Activated CD4-positive, alpha-beta T cell treated with anti-CD3 and anti-CD28 coated beads, Interleukin-2, Interleukin-6, amounts not matched to agents 100 ng/mL and 50 ng/mL, durations not matched to agents 16 hours and 8 hours (primary cell): Measurements from ENCODE around the gene GALNT12.

ENCODE experiments used
- DNase-seq: peaks from one replicate; pipeline ENCODE4 v3.0.0-alpha.2; 2020

Gene GALNT12

GRCh38 chr9:98783518-98784226 is 23.8 kb upstream of the GALNT12 start:
- DNase-seq, result no peak

- no peak for DNase-seq
Measured at GRCh38 chr9:98784831-98785806, 22.4 kb upstream of the GALNT12 start.

GRCh38 chr9:98786750-98787510 is 20.5 kb upstream of the GALNT12 start:
- no peak for DNase-seq

- no peak for DNase-seq
Measured at GRCh38 chr9:98787766-98788335, 19.6 kb upstream of the GALNT12 start.

GRCh38 chr9:98789483-98790133 is 17.9 kb upstream of the GALNT12 start:
- no peak for DNase-seq

- no peak for DNase-seq
Measured at GRCh38 chr9:98790134-98790841, 17.2 kb upstream of the GALNT12 start.

GRCh38 chr9:98790842-98791607 is 16.4 kb upstream of the GALNT12 start:
- peak; percentile 79 for DNase-seq

- no peak for DNase-seq
Measured at GRCh38 chr9:98791608-98792490, 15.6 kb upstream of the GALNT12 start.

GRCh38 chr9:98793031-98793430 is 14.4 kb upstream of the GALNT12 start:
- DNase-seq, result no peak

- DNase-seq, result no peak
Measured at GRCh38 chr9:98794802-98795201, 12.7 kb upstream of the GALNT12 start.

- DNase-seq, result no peak
Measured at GRCh38 chr9:98795295-98795955, 12.0 kb upstream of the GALNT12 start.

GRCh38 chr9:98795970-98796363 is 11.5 kb upstream of the GALNT12 start:
- no peak for DNase-seq

- peak; percentile 89 for DNase-seq
Measured at GRCh38 chr9:98796364-98797101, 10.9 kb upstream of the GALNT12 start, which contains the start of gene ANKS6. TSS of gene ANKS6 (minus strand) at chr9:98796555. CDS start at chr9:98796491, 64 bp downstream.

- no peak for DNase-seq
Measured at GRCh38 chr9:98797491-98797890, 10.0 kb upstream of the GALNT12 start.

GRCh38 chr9:98798254-98798653 is 9.2 kb upstream of the GALNT12 start:
- no peak for DNase-seq

- no peak for DNase-seq
Measured at GRCh38 chr9:98801561-98801960, 5.9 kb upstream of the GALNT12 start.

GRCh38 chr9:98801969-98802371 is 5.5 kb upstream of the GALNT12 start:
- DNase-seq, result no peak

GRCh38 chr9:98804083-98804482 is 3.4 kb upstream of the GALNT12 start:
- no peak for DNase-seq
